Measurements from ENCODE around the gene PATJ. TPM values are rescaled to one million over a fixed set of nuclear protein-coding genes. Genes with fewer than 3 reads are reported as not detected.
A peak's percentile ranks its signal among the peaks of the same experiment; 100 is the strongest.

Gene PATJ
- total and polyA plus RNA-seq, 2 of the 13 experiments (the other 11 are each of a cell fraction or from before 2014, with no cell fraction given), result 6.2 to 16.8 TPM

GRCh38 chr1:62198781-62199125 is 456.5 kb downstream of the PATJ start (continued):
- peak in 1 of 2 experiments; percentile 87; a peak in 2 of 4 replicates for TF ChIP-seq ATF4 (CRISPR knock-in tag; IDR thresholded peaks at IDR 0.05)
- 0 out of 2 replicates have a peak, but pooled peaks have one; percentile 24 for TF ChIP-seq KMT2B (CRISPR knock-in tag; IDR thresholded peaks at IDR 0.05)
- no peak for TF ChIP-seq ARID3A (IDR thresholded peaks at IDR 0.05; ENCODE audit: low read depth, low read length)
- 0 out of 2 replicates have a peak, but pooled peaks have one; percentile 17 for TF ChIP-seq SKIL (CRISPR knock-in tag; IDR thresholded peaks at IDR 0.05; ENCODE audit: borderline replicate concordance)
- TF ChIP-seq ZNF737 (CRISPR knock-in tag; IDR thresholded peaks at IDR 0.05; ENCODE audit: borderline replicate concordance), result no peak
- peak; percentile 86 for TF ChIP-seq RARA (CRISPR knock-in tag; IDR thresholded peaks at IDR 0.05)
- peak; percentile 83 for TF ChIP-seq HDAC1 (CRISPR knock-in tag; IDR thresholded peaks at IDR 0.05)
- no peak for TF ChIP-seq KDM4B (CRISPR knock-in tag; IDR thresholded peaks at IDR 0.05)
- no peak for TF ChIP-seq LCORL (IDR thresholded peaks at IDR 0.05)
- peak; percentile 98 for TF ChIP-seq LCORL (CRISPR knock-in tag; IDR thresholded peaks at IDR 0.05)
- peak; percentile 86 for TF ChIP-seq RXRB (CRISPR knock-in tag; IDR thresholded peaks at IDR 0.05; ENCODE audit: borderline replicate concordance)
- peak; percentile 93 for TF ChIP-seq ATF3 (CRISPR knock-in tag; IDR thresholded peaks at IDR 0.05)
- peak; percentile 61 for TF ChIP-seq FOXP4 (CRISPR knock-in tag; IDR thresholded peaks at IDR 0.05)
- TF ChIP-seq SOX13 (IDR thresholded peaks at IDR 0.05), result no peak
- TF ChIP-seq SOX13 (CRISPR knock-in tag; conservative IDR thresholded peaks at IDR 0.05 in 1 of 2, IDR thresholded peaks at IDR 0.05 in 1 of 2), result peak in 1 of 2 experiments; percentile 63; a peak in 1 of 4 replicates
- no peak for TF ChIP-seq ZNF543 (CRISPR knock-in tag; IDR thresholded peaks at IDR 0.05)
- no peak for TF ChIP-seq ZBTB3 (CRISPR knock-in tag; IDR thresholded peaks at IDR 0.05; ENCODE audit: borderline replicate concordance, low read depth)
- TF ChIP-seq NR2F2 (IDR thresholded peaks at IDR 0.05; ENCODE audit: borderline replicate concordance, low read depth), result 0 out of 2 replicates have a peak, but pooled peaks have one; percentile 29
- 0 out of 2 replicates have a peak, but pooled peaks have one; percentile 42 for TF ChIP-seq MTA1 (CRISPR knock-in tag; IDR thresholded peaks at IDR 0.05; ENCODE audit: borderline replicate concordance)
- peak; percentile 64 for TF ChIP-seq BCL6 (CRISPR knock-in tag; IDR thresholded peaks at IDR 0.05)
- no peak for TF ChIP-seq PLSCR1 (CRISPR knock-in tag; IDR thresholded peaks at IDR 0.05; ENCODE audit: borderline replicate concordance)
- no peak for TF ChIP-seq PRMT3 (CRISPR knock-in tag; IDR thresholded peaks at IDR 0.05; ENCODE audit: borderline replicate concordance, low read depth)
- TF ChIP-seq SOX6 (IDR thresholded peaks at IDR 0.05), result no peak
- TF ChIP-seq SOX6 (CRISPR knock-in tag; IDR thresholded peaks at IDR 0.05), result peak; percentile 79
